ENCODE data around the gene RCN2.

Gene RCN2

GRCh38 chr15:77001966-77002365 is 70.4 kb downstream of the RCN2 start:
- H3K9me3 ChIP-seq (ENCODE audit: control insufficient read depth in 1 of 2, low read length in 2 of 2) = no peaks in the 10 kb centered on the region
- no peak overlapping the region for H3K9ac ChIP-seq (ENCODE audit: low read depth in 1 of 2, low read length in 2 of 2)
- H3K27ac ChIP-seq (ENCODE audit: low read depth, low read length) = no peak overlapping the region
- H3K4me1 ChIP-seq (ENCODE audit: control insufficient read depth in 1 of 2, insufficient read depth in 2 of 2, low read length in 2 of 2) = peaks cover 6 to 14% of the 10 kb centered on the region in 2 donors
- no peaks in the 10 kb centered on the region for H3K27me3 ChIP-seq (ENCODE audit: control insufficient read depth in 1 of 2, insufficient read depth in 2 of 2, low read length in 2 of 2)
- H3K4me3 ChIP-seq (ENCODE audit: low read depth in 1 of 2, low read length in 2 of 2) = no peak overlapping the region
- no peaks in the 10 kb centered on the region for H3K36me3 ChIP-seq (ENCODE audit: control insufficient read depth in 1 of 2, insufficient read depth in 2 of 2, low read length in 2 of 2)

GRCh38 chr15:77002436-77002835 is 70.9 kb downstream of the RCN2 start:
- H3K4me3 ChIP-seq (ENCODE audit: low read depth in 1 of 2, low read length in 2 of 2) = no peak overlapping the region
- H3K27ac ChIP-seq (ENCODE audit: low read depth, low read length) = no peak overlapping the region
- no peaks in the 10 kb centered on the region for H3K9me3 ChIP-seq (ENCODE audit: control insufficient read depth in 1 of 2, low read length in 2 of 2)

GRCh38 chr15:77002954-77003912 is 71.7 kb downstream of the RCN2 start:
- H3K36me3 ChIP-seq (ENCODE audit: control insufficient read depth in 1 of 2, insufficient read depth in 2 of 2, low read length in 2 of 2) = no peaks in the 10 kb centered on the region
- H3K9me3 ChIP-seq (ENCODE audit: control insufficient read depth in 1 of 2, low read length in 2 of 2) = no peaks in the 10 kb centered on the region
- no peaks in the 10 kb centered on the region for H3K27me3 ChIP-seq (ENCODE audit: control insufficient read depth in 1 of 2, insufficient read depth in 2 of 2, low read length in 2 of 2)
- H3K27ac ChIP-seq (ENCODE audit: low read depth, low read length) = no peak overlapping the region
- H3K4me3 ChIP-seq (ENCODE audit: low read depth in 1 of 2, low read length in 2 of 2) = no peak overlapping the region
- peak overlapping the region in 1 of 2 donors; percentile 8 for H3K9ac ChIP-seq (ENCODE audit: low read depth in 1 of 2, low read length in 2 of 2)
- peaks cover 6 to 14% of the 10 kb centered on the region in 2 donors for H3K4me1 ChIP-seq (ENCODE audit: control insufficient read depth in 1 of 2, insufficient read depth in 2 of 2, low read length in 2 of 2)

More at GRCh38 chr15:77002436-77002835, 70.9 kb downstream of the RCN2 start:
- Histone ChIP-seq H3K27me3 (ENCODE audit: control insufficient read depth in 1 of 2, insufficient read depth in 2 of 2, low read length in 2 of 2) (no peaks in the 10 kb centered on the region), H3K4me1 (ENCODE audit: control insufficient read depth in 1 of 2, insufficient read depth in 2 of 2, low read length in 2 of 2) (peaks cover 6 to 14% of the 10 kb centered on the region in 2 donors), H3K36me3 (ENCODE audit: control insufficient read depth in 1 of 2, insufficient read depth in 2 of 2, low read length in 2 of 2) (no peaks in the 10 kb centered on the region), H3K9ac (ENCODE audit: low read depth in 1 of 2, low read length in 2 of 2) (peak overlapping the region in 1 of 2 donors; percentile 8)
